Right lung (tissue), 5 donors: Measurements from ENCODE around the gene ARHGAP26. TPM values are rescaled to one million over a fixed set of nuclear protein-coding genes. Genes with fewer than 3 reads are reported as not detected.
"Not testable (repeated sequence)": the region's sequence is repeated elsewhere in the genome, so short reads cannot be mapped to it uniquely, and the experiment has no call there.

Experiments used
- DNase-seq, 2 donors: peaks; one replicate each; pipeline ENCODE4 v3.0.0-alpha.2; 2013
- polyA plus RNA-seq, 5 donors: library from polyadenylated mRNA; unstranded; fragments of 120-200 nt; gene quantifications; one replicate each; pipeline versions ENCODE4 v1.2.1 to v1.2.3, GENCODE V29; 2013; ENCODE audit warnings: inconsistent platforms in 1 of 5, low replicate concordance in 1 of 5; ENCODE audit not compliant: insufficient read length in 5 of 5, insufficient read depth in 1 of 5

ARHGAP26 gene
- polyA plus RNA-seq, 5 donors: 7.8 to 16.4 (median 14.2) TPM

DNA sequence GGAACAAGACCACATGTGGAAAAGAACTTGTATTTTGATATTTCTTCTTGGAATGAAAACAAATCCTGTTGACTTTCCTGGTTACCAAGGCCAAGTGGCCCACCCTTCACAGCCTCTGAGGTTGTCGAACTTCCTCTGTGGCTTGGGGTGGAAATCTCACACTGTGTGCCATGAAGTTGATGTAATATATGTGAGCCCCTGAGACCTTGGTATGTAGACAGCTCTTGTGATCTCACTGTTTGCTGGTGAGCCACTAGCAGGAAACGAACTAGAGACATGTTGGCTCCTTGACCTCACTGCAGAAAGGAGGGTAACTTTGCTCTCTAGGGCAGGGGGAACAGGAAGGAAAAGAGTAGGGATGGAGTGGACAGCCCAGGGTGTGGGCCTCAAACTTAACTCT is 159.4 kb downstream of the ARHGAP26 start:
- no peak for DNase-seq

DNA sequence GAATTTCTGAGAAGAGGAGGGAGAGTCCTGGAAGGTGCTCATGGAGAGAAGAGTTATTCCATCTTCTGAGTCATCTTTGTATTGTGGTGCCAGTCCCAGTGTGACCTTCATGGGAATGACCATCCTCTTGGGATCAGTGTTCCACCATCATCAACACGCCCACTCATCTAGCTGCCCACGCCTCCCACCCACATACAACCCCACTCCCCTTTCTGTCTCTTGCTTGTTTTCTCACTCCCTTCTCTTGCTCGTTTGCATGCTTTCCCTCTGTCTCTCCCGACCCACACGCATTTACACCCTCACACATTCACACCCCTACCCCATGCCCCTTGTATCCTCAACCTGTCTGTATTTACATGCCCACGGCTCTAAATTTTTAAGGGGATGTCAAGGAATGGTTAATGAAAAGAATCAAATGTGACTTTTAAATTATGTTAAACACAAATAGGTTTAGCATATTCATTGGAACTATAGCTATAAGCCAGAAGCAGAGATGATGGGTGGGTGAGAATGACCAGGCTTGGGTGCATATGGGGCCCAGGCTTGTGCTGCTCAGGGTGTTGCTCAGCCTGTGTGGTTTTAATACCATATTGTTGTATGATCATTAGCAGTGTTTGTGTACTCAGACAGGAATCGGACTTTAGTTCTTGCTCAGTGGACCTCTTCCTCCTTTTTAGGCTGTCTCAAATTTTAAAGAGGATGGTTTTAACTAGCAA is 160.4 kb downstream of the ARHGAP26 start:
- DNase-seq: no peak

DNA sequence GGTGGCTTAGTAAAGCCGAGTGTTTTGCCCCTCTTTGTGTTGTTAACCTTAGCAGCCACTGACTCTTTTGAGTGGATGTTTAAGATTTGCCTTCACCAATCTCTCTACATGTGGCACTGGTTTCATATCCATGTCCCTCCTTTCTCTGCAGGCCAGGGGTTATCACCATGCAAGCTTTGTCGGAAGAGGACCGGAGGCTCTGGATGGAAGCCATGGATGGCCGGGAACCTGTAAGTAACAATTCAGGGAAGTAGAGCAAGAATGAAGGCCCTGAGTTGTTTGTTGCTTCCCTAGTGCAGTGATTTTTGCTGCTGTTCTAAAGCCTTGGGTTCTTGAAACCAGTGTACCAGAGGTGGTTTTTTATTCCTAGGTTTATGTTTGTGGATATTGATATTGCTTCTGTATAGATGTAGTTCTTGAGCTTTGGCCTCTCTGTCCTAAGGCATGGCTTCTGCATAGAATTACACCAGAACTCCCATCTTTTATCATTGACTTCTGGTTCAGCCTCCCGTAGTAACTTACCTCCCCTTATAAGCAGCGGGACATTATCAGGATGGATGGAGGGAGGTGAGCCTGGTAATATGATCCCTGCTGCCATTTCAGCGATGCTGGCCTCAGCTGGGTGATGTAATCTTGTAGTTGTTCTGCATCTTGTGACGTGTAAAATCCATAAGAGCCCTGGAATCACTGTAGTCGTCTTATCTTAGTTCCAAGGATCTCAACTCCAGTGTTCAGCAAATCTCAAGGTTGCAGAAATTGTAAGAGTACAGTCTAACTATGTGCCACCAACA is 161.9 kb downstream of the ARHGAP26 start:
- no peak for DNase-seq

DNA sequence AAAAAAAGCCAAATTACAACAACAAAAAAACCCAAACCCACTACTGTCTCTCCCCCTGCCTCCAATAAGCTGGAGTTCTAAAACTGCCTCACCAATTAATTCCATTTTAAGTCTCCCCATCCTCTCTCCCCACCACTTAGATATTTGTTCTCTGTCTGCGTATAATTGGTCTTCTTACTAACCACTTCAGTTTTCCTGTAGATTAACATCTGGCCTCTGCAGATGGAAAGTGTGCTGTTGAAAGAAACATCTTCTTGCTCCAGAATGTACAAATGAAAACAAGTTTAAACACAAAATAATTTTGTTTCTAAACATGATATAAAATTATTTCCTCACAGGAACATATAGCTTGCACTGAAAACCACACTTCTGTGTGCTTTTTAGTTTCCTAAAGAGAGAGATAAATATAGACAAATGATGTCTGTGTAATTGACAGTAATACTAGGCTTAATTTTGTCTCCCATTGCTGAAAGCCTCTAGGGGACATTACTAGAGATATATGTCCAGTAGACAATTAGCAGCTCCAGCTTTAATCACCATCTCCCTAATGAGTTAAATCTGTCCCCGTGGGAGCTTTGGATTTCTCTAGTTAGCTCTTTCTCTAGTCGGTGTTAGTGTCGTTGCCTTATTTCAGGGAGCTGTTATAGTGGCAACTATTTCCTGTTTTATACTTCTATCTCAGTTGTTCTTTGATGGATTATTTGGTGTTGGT is 164.0 kb downstream of the ARHGAP26 start:
- DNase-seq: no peak

DNA sequence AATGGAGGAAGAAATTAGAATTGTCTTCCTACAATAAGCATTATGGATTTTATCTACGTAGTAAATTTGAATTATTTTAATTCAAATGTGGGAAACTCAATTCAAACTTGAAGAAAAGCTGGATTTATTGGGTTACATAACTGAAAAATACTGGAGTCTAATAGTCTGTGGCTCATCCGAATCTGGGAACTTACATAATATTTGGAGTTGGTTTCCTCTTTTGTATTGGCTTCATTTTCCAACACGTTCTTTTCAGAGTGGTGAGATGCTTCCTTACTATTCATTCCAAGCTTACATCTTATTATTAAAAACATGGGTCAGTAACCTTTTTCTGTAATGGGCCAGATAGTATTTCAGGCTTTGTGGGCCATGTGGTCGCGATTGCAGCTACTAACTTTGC is 164.8 kb downstream of the ARHGAP26 start:
- DNase-seq: no peak

DNA sequence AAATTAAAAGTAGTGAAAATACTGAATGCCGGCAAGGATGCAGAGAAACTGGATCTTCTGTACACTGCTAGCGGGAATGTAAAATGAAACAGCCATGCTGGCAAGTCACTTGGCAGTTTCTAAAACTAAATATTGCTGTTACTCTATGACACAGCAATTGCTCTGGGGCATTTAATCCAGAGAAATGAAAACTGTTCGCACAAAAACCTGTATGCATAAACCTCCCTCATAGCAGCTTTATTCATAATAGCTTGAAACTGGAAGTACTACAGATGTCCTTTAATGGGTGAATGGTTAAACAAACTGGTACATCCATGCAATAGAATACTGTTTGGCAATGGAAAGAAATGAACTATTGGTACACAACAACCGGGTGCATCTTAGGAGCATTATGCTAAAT is 167.2 kb downstream of the ARHGAP26 start:
- DNase-seq: no peak

DNA sequence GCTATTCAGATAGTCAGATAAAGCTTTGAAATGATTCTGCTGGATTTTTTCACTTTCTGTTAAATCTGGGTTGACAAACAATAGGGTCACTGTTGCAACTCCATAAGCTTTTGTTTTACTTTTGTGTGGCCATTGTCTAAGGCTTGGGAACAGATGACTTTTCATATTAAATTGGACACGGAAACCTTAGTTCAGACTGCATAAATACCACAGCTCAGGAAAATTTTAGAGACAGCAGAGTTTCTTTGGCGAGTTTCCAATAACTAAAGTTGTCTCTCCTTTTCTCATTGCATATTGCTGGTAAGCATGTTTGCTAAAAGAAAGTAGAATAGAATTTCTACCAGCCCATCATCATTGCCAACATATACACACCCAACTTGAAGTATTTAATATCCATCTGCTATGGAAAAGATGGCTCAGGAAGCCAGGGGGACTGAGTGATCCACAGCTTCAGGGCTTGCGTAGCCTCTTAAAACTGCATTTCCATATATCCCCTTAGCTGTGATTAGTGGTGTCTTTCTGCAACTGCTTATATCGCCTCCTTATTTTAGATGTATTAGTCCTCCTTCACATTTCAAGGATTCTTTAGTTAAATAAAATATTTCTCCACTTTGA is 168.2 kb downstream of the ARHGAP26 start:
- no peak for DNase-seq

DNA sequence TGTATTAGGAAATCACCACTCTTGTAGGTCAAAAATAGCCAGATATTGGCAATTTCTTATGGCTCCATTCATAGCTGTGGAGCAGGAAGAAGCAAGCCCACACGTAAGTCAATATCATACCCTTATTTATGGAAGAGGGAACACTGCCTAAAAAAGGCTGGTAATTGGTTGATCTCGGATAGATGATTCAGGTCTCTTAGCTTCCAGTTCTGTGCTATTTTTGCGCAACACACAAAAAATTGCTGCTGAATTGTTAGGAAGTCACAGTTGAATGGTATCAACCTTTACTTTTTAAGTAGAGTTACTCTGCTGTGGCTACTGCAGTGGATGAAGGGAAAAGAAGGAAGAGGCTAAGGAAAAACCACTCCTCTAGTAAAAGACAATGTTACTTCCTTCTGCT is 168.8 kb downstream of the ARHGAP26 start:
- DNase-seq: no peak

DNA sequence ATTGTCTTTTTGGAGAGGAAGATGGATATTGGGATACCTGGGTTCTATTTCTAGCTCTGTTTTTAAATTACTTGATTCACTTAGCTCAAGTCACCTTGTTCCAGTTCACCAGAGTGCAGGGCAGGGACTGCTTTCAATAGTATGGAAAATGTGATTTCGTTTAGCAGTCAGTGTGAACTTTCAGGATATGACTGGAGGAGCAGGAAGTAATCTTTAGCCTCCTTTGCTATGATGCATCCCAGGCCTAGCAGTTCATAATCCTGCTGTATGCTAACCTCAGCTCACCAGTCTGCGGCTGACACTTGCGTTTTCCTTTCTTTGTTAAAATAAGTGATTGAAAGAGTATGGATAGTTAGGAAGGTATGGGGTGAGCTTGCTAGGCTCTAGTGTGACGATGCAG is 169.7 kb downstream of the ARHGAP26 start:
- DNase-seq: no peak

DNA sequence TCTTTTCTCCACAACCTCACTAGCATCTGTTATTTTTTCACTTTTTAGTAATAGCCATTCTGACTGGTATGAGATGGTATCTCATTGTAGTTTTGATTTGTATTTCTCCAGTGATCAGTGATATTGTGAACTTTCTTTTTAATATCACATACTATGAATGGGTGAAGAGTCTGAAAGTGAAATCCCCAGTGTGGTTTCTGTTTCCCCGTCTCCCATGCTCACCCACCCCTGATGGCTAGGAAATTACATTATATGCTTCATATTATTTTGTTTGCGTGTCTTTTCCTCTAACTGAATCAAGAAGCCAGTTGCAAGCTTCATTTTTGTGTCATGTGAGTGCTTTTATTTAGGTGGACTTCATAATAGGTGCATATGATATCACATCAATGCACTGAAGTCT is 171.1 kb downstream of the ARHGAP26 start:
- DNase-seq: no peak

DNA sequence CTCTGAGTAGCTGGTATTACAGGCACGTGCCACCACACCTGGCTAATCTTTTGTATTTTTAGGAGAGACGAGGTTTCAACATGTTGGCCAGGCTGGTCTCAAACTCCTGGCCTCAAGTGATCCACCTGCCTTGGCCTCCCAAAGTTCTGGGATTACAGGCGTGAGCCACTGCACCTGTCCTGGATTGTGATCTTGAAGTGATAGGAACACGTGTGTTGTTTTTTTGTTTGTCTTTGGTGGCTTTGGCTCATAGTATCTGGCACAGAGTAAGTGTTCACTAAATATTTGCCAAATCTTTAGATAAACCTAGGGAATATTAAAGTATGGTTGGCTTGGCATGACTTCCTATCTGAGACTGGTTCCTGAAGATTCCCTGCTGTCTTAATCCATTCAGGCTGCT is 172.7 kb downstream of the ARHGAP26 start:
- DNase-seq: no peak

DNA sequence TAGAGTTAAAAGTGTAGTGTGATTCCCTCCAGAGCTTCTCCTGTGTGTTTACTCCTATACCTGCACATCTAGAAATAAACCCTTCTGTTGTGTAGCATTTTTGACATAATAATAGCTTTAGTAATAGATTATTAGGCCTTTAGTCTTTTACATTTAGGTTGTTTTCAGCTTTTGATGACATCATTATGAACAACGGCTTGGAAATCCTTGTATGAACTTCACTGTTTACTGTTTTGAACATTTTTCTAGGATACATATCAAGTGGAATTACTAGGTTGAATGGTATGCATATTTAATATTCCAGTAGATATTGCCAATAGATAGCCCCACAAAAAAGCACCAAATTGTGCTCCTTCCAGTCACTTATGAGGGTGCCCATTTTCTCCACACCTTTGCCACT is 174.0 kb downstream of the ARHGAP26 start:
- no peak for DNase-seq

DNA sequence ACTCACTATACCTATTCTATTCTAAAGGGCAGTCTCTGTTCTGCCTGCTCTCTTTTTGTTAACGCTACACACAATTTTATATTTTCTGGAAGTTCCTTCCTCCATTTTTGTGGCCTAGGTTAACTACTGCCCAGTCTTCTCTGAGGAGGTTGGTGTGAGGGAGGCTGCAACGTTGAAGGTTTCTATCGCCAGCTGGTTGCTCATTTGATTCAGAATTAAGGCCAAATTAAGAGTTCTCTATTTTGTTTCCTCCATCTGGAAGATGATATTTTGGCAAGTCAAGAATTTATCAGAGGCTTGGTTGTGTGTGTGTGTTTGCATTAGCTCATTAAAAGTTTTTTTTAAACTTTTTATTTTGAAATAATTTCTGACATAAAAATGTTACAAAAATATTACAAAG is 175.1 kb downstream of the ARHGAP26 start:
- no peak for DNase-seq

DNA sequence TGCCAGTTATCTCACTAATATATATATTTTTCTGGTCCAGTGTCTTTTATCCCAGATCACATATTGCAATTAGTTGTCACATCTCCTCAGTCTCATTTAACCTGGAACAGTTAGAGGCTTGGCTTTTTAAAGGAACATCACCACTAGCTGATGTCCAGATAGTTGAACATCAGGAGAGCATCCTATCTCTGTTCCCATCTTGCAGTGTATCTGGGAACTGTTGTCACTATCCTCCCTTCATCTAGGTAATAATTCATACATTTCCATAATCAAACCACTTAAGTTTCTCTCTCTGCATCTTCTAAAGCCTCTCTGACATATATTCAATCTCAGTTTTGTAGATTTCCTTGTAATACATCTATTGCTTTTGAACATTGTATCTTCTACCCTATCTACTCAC is 175.7 kb downstream of the ARHGAP26 start:
- no peak for DNase-seq

DNA sequence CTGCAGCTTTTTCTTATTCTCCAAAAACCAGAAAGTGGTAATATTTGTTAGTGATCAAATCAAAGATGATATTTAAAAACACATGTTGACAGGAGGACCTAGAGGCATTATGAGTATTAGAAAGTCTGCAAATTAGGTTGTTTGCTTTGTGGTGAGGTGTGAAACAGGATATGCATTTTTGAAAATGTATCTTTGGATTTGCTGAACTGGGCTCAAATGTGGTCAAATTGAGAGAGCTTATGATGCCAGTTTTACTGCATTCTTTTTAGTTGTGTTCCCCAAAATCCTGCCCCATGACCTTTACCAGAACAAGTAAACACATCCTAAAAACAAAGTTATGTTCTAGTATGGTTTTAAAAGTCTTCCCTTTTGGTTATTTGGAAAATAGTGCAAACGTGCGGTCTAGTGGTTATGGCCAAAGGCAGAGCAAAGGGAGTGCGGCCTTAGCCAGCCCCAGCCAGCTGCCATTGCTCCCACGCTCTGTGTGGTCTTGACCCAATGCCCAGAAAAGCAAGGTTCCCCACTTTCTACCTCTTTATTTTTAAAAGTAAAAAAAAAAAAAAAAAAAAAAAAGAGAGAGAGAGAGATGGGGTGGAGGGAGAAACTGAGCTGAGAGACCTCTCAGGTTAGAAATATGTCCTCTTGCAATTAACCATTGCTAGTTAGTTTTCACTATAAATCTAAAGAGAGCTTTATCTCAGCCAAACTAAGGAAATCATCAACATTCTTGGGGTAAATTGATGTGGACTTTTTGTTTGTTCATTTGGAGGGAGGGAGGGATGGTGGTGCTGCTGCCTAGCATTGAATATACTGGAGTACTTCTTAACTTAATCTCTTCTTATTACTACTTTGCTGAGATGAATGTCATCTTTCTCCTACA is 176.6 kb downstream of the ARHGAP26 start:
- no peak for DNase-seq

DNA sequence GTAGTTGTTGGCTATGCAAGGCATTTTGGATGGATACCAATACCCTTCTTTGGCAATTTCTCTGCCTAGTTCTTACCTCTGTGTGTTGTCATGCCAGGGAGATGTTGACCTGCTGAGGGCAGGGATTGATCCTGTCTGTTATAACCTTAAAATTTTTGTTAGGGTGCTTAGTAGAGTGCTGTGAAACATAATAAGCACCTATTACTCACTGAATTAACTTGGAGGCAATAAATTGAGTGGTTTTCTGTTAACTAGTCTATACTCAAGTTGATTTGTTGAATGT is 177.2 kb downstream of the ARHGAP26 start:
- DNase-seq: no peak

DNA sequence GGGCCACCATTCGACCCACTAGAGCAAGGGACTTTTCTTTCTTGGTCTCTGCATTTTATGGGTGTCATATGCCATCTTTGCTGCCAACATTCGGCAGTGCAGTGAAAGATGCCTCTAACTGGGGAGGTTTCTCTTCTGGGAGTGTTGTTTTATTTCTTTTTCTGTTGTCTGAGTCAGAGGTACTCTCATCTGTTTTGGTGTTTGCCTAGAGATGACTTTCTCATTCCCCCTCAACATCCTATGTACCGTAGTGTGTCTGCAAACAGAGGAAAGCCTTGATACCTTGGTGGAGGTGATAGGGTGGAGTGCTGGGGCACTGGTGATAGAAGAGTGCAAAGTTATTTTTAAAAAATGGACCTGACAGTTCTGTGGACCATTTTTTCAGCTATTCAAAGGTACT is 182.1 kb downstream of the ARHGAP26 start:
- no peak for DNase-seq

DNA sequence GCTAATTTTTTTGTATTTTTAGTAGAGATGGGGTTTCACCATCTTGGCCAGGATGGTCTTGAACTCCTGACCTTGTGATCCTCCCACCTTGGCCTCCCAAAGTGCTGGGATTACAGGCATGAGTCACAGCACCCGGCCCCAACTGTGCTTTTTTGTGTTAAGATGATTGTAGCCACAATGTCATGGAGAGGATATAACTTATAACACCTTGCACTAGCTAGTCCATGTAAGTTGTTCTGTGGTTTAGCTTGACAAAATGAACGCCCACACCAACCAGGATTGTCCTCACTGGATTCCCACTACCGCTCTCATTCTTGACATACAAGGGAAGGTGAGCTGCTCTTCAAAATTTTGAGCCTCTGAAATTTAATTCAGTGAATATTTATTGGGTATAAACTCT is 182.7 kb downstream of the ARHGAP26 start:
- DNase-seq: not testable (repeated sequence)

DNA sequence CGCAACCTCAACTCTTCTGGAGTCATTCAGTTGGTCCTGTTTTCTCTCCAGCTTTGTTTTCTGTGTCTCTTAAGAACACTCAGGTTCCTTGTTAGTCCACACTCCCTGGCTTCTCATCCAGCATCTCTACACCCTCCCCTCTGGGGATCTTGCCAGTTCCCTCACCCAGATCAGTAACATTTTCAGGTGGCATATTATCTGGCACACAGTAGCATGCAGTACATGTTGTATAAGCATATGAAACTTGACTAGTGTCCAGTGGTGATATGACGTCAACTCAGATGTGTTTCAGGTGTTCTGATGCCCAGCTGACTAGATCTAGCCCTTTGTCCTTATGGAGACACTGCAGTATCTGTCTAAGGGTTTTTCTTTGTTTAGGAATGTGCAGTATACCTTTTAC is 184.3 kb downstream of the ARHGAP26 start:
- no peak for DNase-seq

DNA sequence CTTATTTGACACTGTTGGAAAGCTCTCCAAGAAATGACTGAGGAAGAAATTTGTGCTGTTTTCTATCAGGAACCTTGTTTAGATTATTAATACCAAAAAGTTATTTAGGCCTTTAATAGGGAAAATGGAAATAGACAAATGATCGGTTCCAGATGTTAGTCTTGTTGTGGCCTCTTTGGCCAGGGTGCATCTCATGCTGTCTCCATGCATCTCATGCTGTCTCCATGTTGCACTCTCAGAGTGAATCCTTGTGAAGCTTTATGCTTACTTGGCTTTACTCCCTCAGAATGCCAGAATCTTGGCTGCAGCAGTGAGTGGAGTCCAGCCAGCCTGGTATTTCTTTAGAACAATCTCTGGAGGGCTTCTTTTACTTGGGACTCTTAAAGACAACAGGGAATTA is 185.5 kb downstream of the ARHGAP26 start:
- peak in 1 of 2 donors; percentile 27 for DNase-seq

DNA sequence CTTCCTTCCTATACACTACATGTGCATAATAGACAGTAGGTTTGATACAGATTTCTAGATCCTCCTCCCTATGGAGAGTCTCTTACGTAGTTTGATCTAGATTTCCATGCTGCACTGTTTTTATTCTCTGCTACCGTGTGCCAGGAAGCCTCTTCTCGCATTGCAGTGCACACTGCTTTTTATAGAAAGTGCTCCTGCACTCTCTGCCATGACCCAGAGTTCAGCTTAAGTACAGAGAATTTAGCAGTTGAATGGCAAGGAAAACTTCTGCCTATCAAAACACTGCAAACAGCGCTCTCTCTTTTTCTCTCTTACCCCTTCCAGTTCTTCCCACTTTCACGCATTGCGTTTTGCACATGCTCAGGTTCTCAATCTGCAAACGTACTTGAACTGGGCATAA is 187.4 kb downstream of the ARHGAP26 start:
- DNase-seq: no peak
